ENCODE data around the gene SKIC8. TPM values are rescaled to one million over a fixed set of nuclear protein-coding genes. Genes with fewer than 3 reads are reported as not detected.
"Not testable (repeated sequence)": the region's sequence is repeated elsewhere in the genome, so short reads cannot be mapped to it uniquely, and the experiment has no call there.

The SKIC8 gene
- total RNA-seq, 1 donor from 2014 or later, result 76.2 TPM

- no peak for DNase-seq
Observed at GRCh38 chr15:78251136-78251535, 48.3 kb downstream of the SKIC8 start.

GRCh38 chr15:78249131-78249530 lies 50.3 kb downstream of the SKIC8 start:
- no peak for DNase-seq

- no peak for DNase-seq
Observed at GRCh38 chr15:78247911-78248310, 51.5 kb downstream of the SKIC8 start.

- not testable (repeated sequence) for DNase-seq
Observed at GRCh38 chr15:78245976-78246620, 53.3 kb downstream of the SKIC8 start.

- not testable (repeated sequence) for DNase-seq
Observed at GRCh38 chr15:78245392-78245791, 54.0 kb downstream of the SKIC8 start.

GRCh38 chr15:78244893-78245292 lies 54.5 kb downstream of the SKIC8 start:
- no peak for DNase-seq

GRCh38 chr15:78244101-78244500 lies 55.3 kb downstream of the SKIC8 start:
- DNase-seq, result no peak

- peak; percentile 55 for DNase-seq
Observed at GRCh38 chr15:78243491-78243941, 55.9 kb downstream of the SKIC8 start.

- no peak for DNase-seq
Observed at GRCh38 chr15:78243058-78243457, 56.4 kb downstream of the SKIC8 start.

GRCh38 chr15:78242128-78242527 lies 57.3 kb downstream of the SKIC8 start:
- peak; percentile 39 for DNase-seq

- peak; percentile 82 for DNase-seq
Observed at GRCh38 chr15:78241017-78241416, 58.4 kb downstream of the SKIC8 start.

GRCh38 chr15:78239811-78240210 lies 59.6 kb downstream of the SKIC8 start:
- no peak for DNase-seq

- DNase-seq, result no peak
Observed at GRCh38 chr15:78237146-78237545, 62.3 kb downstream of the SKIC8 start.

GRCh38 chr15:78236491-78236890 lies 62.9 kb downstream of the SKIC8 start:
- no peak for DNase-seq

- no peak for DNase-seq
Observed at GRCh38 chr15:78234515-78235040, 64.8 kb downstream of the SKIC8 start, which contains the start of gene ACSBG1. TSS of gene ACSBG1 (minus strand) at chr15:78234565. CDS start at chr15:78234501, 64 bp downstream.

GRCh38 chr15:78233496-78233895 lies 65.9 kb downstream of the SKIC8 start:
- DNase-seq, result no peak

Other genes starting within 250 kb of the SKIC8 start
- 26.2 and 43.8 TPM in 2 replicates for gene TBC1D2B, start 221.9 kb downstream of the SKIC8 start, total RNA-seq
- gene SH2D7, start 207.0 kb downstream of the SKIC8 start, total RNA-seq, result not detected in 2 replicates
- 1.5 and 2.5 TPM in 2 replicates for gene CIB2, start 168.2 kb downstream of the SKIC8 start, total RNA-seq
- gene IDH3A, start 150.2 kb downstream of the SKIC8 start, total RNA-seq, result 35.6 and 65.6 TPM in 2 replicates
- not detected in 2 replicates for gene ACSBG1, start 65.0 kb downstream of the SKIC8 start, total RNA-seq
- gene DNAJA4, start 35.0 kb downstream of the SKIC8 start, total RNA-seq, result 3.9 and 5.6 TPM in 2 replicates
- gene CRABP1, start 40.7 kb upstream of the SKIC8 start, total RNA-seq, result not detected in 2 replicates
- gene IREB2, start 138.6 kb upstream of the SKIC8 start, total RNA-seq, result 26.0 and 48.1 TPM in 2 replicates
- 1.8 and 3.4 TPM in 2 replicates for gene HYKK, start 208.0 kb upstream of the SKIC8 start, total RNA-seq
- 315 and 321 TPM in 2 replicates for gene PSMA4, start 240.8 kb upstream of the SKIC8 start, total RNA-seq